ENCODE results near the gene RHOT2.
A peak's percentile ranks its signal among the peaks of the same experiment; 100 is the strongest.

The RHOT2 gene

GRCh38 chr16:671353-672131 lies 3.6 kb downstream of the RHOT2 start:
- no peak for DNase-seq

GRCh38 chr16:672371-672770 lies 4.4 kb downstream of the RHOT2 start:
- DNase-seq: no peak

GRCh38 chr16:672851-673250 lies 4.9 kb downstream of the RHOT2 start:
- DNase-seq: no peak

GRCh38 chr16:673399-673991 lies 5.6 kb downstream of the RHOT2 start:
- no peak for DNase-seq

GRCh38 chr16:674214-674881 lies 6.4 kb downstream of the RHOT2 start:
- no peak for DNase-seq

GRCh38 chr16:674968-675883 lies 7.3 kb downstream of the RHOT2 start, which contains the start of gene RHBDL1:
Gene RHBDL1, plus strand, starts transcription at chr16:675671. Its CDS starts 120 bp downstream, at chr16:675791.
- DNase-seq: no peak

- no peak for DNase-seq
These were observed 8.1 kb downstream of the RHOT2 start for GRCh38 chr16:675884-676564.

GRCh38 chr16:676565-676902 lies 8.6 kb downstream of the RHOT2 start:
- no peak for DNase-seq

GRCh38 chr16:676913-677312 lies 9.0 kb downstream of the RHOT2 start:
- DNase-seq: peak; percentile 55

GRCh38 chr16:677316-678190 lies 9.6 kb downstream of the RHOT2 start:
- no peak for DNase-seq

- no peak for DNase-seq
These were observed 10.4 kb downstream of the RHOT2 start for GRCh38 chr16:678209-678857.

- DNase-seq: peak; percentile 63
These were observed 11.2 kb downstream of the RHOT2 start for GRCh38 chr16:678858-679813.

- peak; percentile 91 for DNase-seq
These were observed 12.1 kb downstream of the RHOT2 start, which contains the start of gene STUB1 for GRCh38 chr16:679814-680624. Gene STUB1, plus strand, starts transcription at chr16:680410. Its CDS starts 116 bp downstream, at chr16:680526.

GRCh38 chr16:680625-680945 lies 12.7 kb downstream of the RHOT2 start:
- DNase-seq: no peak

GRCh38 chr16:680967-681745 lies 13.2 kb downstream of the RHOT2 start:
- no peak for DNase-seq

GRCh38 chr16:681746-682427 lies 14.0 kb downstream of the RHOT2 start:
- DNase-seq: no peak

Data from CD4-positive, alpha-beta T cell treated with Interleukin-17A for 1 hour (primary cell).